SH-SY5Y (cell line): ENCODE measurements around the gene BEND2.

ENCODE experiments used
- GATA2 ChIP-seq: IDR thresholded peaks from 2 replicates; pipeline ENCODE4 v1.6.1; 2011; ENCODE audit warnings: mild to moderate bottlenecking, low read depth, low read length
- GATA3 ChIP-seq: IDR thresholded peaks from 2 replicates; pipeline ENCODE4 v1.6.1; 2011; ENCODE audit warnings: low read depth, mild to moderate bottlenecking, low read length, moderate library complexity

DNA sequence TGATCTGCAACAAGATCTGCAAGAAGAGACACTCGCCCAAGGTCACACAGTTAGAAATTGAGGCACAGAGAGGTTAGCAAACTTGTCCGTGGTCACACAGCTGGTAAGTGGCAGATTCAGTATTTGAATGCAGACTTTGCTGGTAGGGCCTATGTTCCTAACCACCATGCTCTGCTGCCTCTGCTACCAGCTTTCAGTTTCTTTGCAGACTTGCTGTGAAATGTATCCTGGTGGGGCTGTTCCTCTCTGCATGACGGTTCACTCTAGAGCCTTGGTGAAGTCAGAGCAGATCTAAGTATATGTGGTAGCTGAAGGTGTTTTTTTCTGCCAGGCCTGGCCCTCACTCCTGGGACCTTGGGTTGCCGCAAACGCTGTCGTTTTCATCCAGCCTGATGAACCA lies 87.1 kb downstream of the BEND2 start:
- TF ChIP-seq GATA2 (no peak), GATA3 (no peak)
